IPS-20b (cell line): ENCODE results near the gene GPATCH2.
"Not testable (repeated sequence)": the region's sequence is repeated elsewhere in the genome, so short reads cannot be mapped to it uniquely, and the experiment has no call there.

Source experiments
- H3K27ac ChIP-seq: one replicate; pipeline ENCODE4 v1.5.1; 2013; ENCODE audit warnings: low read length
- H3K27me3 ChIP-seq: 2 replicates; pipeline ENCODE4 v1.6.1; 2013; ENCODE audit warnings: mild to moderate bottlenecking, low read length, inconsistent platforms; ENCODE audit not compliant: insufficient read depth
- H3K36me3 ChIP-seq: 2 replicates; pipeline ENCODE4 v1.6.1; 2013; ENCODE audit warnings: low read depth, mild to moderate bottlenecking, inconsistent platforms, low read length, moderate library complexity; ENCODE audit not compliant: insufficient read depth
- H3K4me1 ChIP-seq: 2 replicates; pipeline ENCODE4 v1.6.1; 2013; ENCODE audit warnings: mild to moderate bottlenecking, control low read depth, inconsistent platforms, low read length, moderate library complexity; ENCODE audit not compliant: insufficient read depth
- H3K4me3 ChIP-seq: 2 replicates; pipeline ENCODE4 v1.5.1; 2013; ENCODE audit warnings: mild to moderate bottlenecking, low read length, inconsistent platforms
- H3K9ac ChIP-seq: 2 replicates; pipeline ENCODE4 v1.6.1; 2013; ENCODE audit warnings: low read depth, mild to moderate bottlenecking, inconsistent platforms, low read length, moderate library complexity
- H3K9me3 ChIP-seq: 2 replicates; pipeline ENCODE4 v1.6.1; 2013; ENCODE audit warnings: mild to moderate bottlenecking, low read depth, low read length, inconsistent platforms; ENCODE audit not compliant: insufficient read depth

The GPATCH2 gene

DNA sequence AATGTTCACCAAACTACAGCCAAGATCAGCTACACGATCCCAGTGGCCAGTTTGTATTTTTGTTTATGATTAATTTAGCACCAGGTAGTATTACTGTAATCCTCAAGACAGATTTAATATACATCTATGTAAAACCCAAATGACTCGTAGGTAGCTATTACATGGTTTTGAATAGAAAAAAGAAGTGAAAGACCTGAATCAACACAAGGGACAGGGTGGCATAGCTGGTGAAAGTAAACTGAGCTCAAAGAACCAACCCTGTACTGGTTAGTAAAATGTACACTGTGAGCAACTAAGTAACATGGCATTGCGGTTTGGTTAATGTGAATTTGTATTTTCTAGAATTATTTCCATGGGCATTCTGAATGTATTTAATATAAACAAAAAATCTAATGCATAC lies 8.8 kb downstream of the GPATCH2 start:
- no peak overlapping the region for H3K27ac ChIP-seq
- H3K9me3 ChIP-seq = no peaks in the 10 kb centered on the region
- H3K4me3 ChIP-seq = no peak overlapping the region
- peaks cover 10% of the 10 kb centered on the region; the same call in 1 of the 2 replicates for H3K4me1 ChIP-seq
- no peak overlapping the region for H3K9ac ChIP-seq
- peaks cover 14% of the 10 kb centered on the region; the same call in 1 of the 2 replicates for H3K36me3 ChIP-seq
- no peaks in the 10 kb centered on the region for H3K27me3 ChIP-seq

DNA sequence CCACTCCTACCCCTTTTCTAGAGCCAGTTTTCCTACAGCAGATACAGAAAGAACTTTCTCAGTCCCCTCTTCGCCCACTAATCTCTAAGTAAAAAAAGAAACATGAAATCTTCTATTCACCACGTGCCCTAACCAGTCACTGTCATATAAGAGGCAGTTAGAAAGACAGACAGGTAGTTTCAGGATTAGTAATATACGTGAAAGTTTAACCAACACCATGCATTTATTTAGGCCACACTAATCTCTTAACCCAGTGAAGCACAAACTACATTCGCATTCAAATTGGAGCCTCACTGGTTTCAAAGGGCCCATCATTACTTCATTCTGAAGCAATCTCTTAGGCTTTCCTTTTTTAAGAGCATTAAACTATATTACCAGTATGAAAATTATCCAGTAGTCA lies 10.1 kb downstream of the GPATCH2 start:
- H3K9ac ChIP-seq = no peak overlapping the region
- no peak overlapping the region; the same call in 1 of the 2 replicates for H3K4me3 ChIP-seq
- no peaks in the 10 kb centered on the region for H3K9me3 ChIP-seq
- H3K27me3 ChIP-seq = no peaks in the 10 kb centered on the region
- H3K4me1 ChIP-seq = peaks cover 10% of the 10 kb centered on the region; the same call in 1 of the 2 replicates
- peaks cover 14% of the 10 kb centered on the region; the same call in 1 of the 2 replicates for H3K36me3 ChIP-seq
- H3K27ac ChIP-seq = no peak overlapping the region

DNA sequence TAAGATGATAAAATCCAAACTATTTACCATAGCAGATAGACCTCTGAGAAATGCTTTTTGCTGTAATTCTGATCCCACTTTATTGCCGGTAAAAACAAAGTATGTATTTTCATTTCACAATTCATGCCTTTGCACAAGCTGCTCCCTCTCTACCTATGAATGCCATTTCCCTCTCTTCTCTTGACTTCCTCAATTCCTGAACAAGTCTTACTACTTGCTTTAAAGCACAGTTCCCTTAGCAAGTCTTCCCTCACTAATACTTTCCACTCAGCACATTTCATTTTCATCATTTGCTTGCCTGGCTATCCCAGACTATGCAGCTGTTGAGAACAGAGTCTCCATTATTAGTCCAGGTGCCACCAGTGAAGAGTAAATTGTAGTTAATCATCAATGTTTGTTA lies 13.8 kb downstream of the GPATCH2 start:
- Histone ChIP-seq H3K36me3 (peaks cover 20% of the 10 kb centered on the region; the same call in 1 of the 2 replicates), H3K4me1 (peaks cover 10% of the 10 kb centered on the region; the same call in 1 of the 2 replicates), H3K27me3 (no peaks in the 10 kb centered on the region), H3K4me3 (no peak overlapping the region), H3K27ac (no peak overlapping the region), H3K9me3 (no peaks in the 10 kb centered on the region), H3K9ac (no peak overlapping the region)

DNA sequence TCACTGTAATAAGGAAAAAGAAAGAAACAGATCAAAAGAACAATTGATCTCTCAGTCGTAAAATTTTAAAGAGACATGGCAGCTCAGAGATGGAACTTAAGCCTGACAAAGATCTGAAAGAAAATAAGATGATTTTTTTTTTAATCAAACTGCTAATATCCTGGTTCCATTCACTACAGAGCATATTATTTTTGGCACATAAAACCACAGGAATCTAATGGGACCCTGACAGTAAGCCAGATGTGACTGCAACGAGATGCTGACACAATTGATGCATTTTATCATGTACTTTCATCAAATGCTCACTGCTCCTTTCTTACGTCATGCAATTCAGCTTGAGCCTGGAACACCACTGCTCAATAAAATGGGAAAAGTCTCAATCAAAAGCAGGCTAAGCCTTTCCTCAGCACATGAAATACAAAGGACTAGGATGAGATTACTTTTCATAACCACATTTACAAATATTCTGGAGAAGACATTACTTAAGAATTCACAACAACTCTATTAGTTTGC lies 16.6 kb downstream of the GPATCH2 start:
- H3K27me3 ChIP-seq = no peaks in the 10 kb centered on the region
- no peaks in the 10 kb centered on the region for H3K9me3 ChIP-seq
- no peak overlapping the region for H3K9ac ChIP-seq
- H3K27ac ChIP-seq = no peak overlapping the region
- no peak overlapping the region for H3K4me3 ChIP-seq
- no peaks in the 10 kb centered on the region for H3K4me1 ChIP-seq
- H3K36me3 ChIP-seq = peaks cover 27% of the 10 kb centered on the region

DNA sequence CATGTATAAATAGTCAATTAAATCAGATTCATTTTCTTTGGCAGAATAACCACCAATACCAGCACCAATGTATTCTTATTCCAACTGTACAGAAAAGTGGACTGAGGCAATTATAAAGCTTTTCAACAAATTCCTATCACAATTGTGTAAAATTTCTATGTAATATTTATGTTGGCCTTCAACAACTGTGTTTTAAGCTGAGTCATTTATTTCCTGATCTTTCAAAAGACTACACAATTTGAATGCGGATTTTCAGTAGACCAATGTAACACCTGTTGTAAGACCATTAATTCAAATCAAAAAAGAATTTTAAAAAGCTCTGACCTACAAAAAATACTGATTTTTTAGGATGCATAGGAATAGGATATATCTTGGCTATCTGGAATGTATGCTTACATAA lies 25.5 kb downstream of the GPATCH2 start:
- no peak overlapping the region for H3K27ac ChIP-seq
- peaks cover 25% of the 10 kb centered on the region for H3K36me3 ChIP-seq
- no peak overlapping the region for H3K9ac ChIP-seq
- no peaks in the 10 kb centered on the region for H3K27me3 ChIP-seq
- H3K4me1 ChIP-seq = no peaks in the 10 kb centered on the region
- no peak overlapping the region for H3K4me3 ChIP-seq
- H3K9me3 ChIP-seq = no peaks in the 10 kb centered on the region

DNA sequence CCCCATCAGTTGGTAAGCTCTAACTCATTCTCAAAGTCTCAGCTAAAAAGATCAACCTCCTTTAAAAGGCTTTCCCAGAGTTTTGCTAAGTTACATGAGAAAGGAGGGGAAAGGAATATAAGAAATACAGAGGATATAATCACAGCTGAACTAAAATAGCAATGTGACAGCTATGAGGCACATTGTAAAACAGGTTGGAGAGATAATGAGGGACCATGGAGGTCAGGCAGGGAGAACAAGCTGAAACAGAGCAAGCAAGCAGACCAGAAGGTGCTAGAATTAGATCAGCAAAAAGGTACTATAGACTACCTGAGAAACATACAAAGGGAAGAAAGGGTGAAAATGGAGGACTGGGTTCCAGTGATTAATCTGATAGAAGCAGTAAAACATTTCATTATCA lies 28.5 kb downstream of the GPATCH2 start:
- Histone ChIP-seq H3K9ac (no peak overlapping the region), H3K4me3 (no peak overlapping the region), H3K4me1 (no peaks in the 10 kb centered on the region), H3K9me3 (no peaks in the 10 kb centered on the region), H3K27me3 (no peaks in the 10 kb centered on the region), H3K36me3 (peaks cover 2% of the 10 kb centered on the region), H3K27ac (no peak overlapping the region)

DNA sequence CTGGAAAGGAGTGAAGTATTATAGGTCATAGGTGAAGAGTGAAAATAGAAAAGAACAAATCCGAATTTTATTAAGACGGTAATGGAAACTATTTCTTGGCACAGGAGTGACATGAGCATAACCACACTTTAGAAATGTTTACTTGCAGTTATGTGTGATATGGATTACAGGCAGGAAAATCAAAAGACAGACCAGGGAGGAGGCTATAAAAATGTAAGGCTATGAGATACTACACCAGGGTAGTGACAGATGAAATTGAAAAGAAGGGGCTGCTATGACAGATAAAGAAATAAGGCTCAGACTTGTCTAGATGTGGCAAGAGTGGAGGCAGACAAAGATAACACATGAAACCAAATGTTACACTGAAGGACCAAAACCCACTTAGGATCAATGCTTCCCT lies 31.7 kb downstream of the GPATCH2 start:
- Histone ChIP-seq H3K9ac (no peak overlapping the region), H3K9me3 (no peaks in the 10 kb centered on the region), H3K4me1 (no peaks in the 10 kb centered on the region), H3K27me3 (no peaks in the 10 kb centered on the region), H3K4me3 (no peak overlapping the region), H3K36me3 (no peaks in the 10 kb centered on the region), H3K27ac (no peak overlapping the region)

DNA sequence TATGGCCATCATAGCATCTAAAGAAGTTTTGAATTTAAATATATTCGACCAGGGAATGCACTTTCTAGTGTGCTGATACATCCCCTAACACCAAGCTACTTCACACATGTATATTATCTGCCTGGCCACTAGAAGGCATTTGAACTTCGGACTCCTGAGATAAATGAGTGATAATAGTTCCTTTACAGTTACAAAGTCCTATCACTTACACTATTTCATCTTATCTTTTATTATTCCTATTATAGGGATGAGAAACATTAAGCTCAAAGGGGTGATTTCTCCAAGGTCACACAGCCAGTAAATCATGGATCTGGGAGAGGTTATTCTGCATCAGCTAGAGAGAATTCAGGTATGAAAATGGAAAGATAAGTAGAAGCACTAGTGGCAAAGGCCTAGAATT lies 40.3 kb downstream of the GPATCH2 start:
- no peak overlapping the region for H3K9ac ChIP-seq
- no peak overlapping the region for H3K4me3 ChIP-seq
- H3K36me3 ChIP-seq = no peaks in the 10 kb centered on the region
- no peaks in the 10 kb centered on the region for H3K27me3 ChIP-seq
- H3K9me3 ChIP-seq = no peaks in the 10 kb centered on the region
- no peak overlapping the region for H3K27ac ChIP-seq
- no peaks in the 10 kb centered on the region for H3K4me1 ChIP-seq

DNA sequence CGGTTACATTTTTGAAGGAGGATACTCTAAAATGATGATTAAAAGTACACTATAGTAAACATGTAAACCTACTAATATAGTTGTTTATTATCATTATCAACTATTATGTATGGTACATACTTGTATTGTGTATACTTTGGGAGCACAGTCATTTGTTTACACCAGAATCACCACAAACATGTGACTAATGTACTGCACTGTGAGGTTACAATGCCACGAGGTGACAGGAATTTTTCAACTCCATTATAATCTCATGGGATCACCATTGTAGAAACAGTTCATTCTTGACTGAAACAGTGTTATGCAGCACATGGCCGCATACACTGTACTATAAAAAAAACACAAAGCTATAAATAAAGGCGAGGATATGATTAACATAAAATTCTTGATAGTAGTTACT lies 44.3 kb downstream of the GPATCH2 start:
- no peaks in the 10 kb centered on the region for H3K36me3 ChIP-seq
- H3K4me3 ChIP-seq = no peak overlapping the region
- H3K27ac ChIP-seq = no peak overlapping the region
- no peaks in the 10 kb centered on the region for H3K4me1 ChIP-seq
- H3K9me3 ChIP-seq = no peaks in the 10 kb centered on the region
- no peak overlapping the region for H3K9ac ChIP-seq
- H3K27me3 ChIP-seq = no peaks in the 10 kb centered on the region

GRCh38 chr1:217585577-217585976 lies 45.3 kb downstream of the GPATCH2 start:
- Histone ChIP-seq H3K9ac (no peak overlapping the region), H3K4me3 (no peak overlapping the region), H3K27ac (no peak overlapping the region), H3K4me1 (no peaks in the 10 kb centered on the region), H3K36me3 (no peaks in the 10 kb centered on the region), H3K27me3 (no peaks in the 10 kb centered on the region), H3K9me3 (no peaks in the 10 kb centered on the region)

- H3K27ac ChIP-seq, H3K9me3 ChIP-seq, H3K36me3 ChIP-seq, H3K4me1 ChIP-seq, H3K27me3 ChIP-seq, H3K4me3 ChIP-seq, H3K9ac ChIP-seq: not testable (repeated sequence)
These were observed 46.5 kb downstream of the GPATCH2 start for GRCh38 chr1:217584286-217584811.

DNA sequence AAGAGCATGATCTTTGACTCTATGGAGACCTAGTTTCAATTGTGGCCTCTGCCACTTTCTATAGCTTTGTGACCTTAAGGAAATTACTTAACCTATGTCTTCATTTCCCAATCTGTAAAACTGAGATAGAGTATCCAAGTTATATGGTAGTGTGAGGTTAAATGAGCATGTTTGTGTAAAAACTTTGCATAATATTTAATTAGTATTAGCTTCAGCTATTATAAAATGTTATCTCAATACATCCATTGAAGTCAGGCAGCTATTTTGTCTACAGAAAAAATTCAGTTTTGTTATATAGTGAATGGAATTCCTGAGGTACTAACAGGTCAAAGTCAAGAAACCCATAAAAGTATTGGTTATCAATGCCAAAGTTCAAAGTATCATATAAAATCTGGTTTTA lies 53.6 kb downstream of the GPATCH2 start:
- no peak overlapping the region for H3K4me3 ChIP-seq
- no peaks in the 10 kb centered on the region for H3K36me3 ChIP-seq
- H3K4me1 ChIP-seq = no peaks in the 10 kb centered on the region
- no peak overlapping the region for H3K9ac ChIP-seq
- no peaks in the 10 kb centered on the region for H3K9me3 ChIP-seq
- no peak overlapping the region for H3K27ac ChIP-seq
- no peaks in the 10 kb centered on the region for H3K27me3 ChIP-seq
